Keratinocyte (primary cell): ENCODE data around the gene MEG3. TPM values are rescaled to one million over a fixed set of nuclear protein-coding genes. Genes with fewer than 3 reads are reported as not detected.

ENCODE experiments used
- DNase-seq: peaks from one replicate; pipeline ENCODE4 v3.0.0-alpha.2; 2011; ENCODE audit warnings: low read depth, missing footprints, low spot score
- FAIRE-seq: peaks from 2 replicates; lab custom pipeline; 2011; peaks lifted over from hg19 to GRCh38; lab: Jason Lieb, UNC
- H2AFZ ChIP-seq: 2 replicates; pipeline ENCODE4 v1.6.0; 2012; ENCODE audit warnings: low read length, control low read depth, inconsistent platforms; ENCODE audit not compliant: control insufficient read depth
- H3K27ac ChIP-seq: 2 replicates; pipeline ENCODE4 v1.5.1; 2011; ENCODE audit warnings: low read length; ENCODE audit not compliant: control insufficient read depth, insufficient read depth
- H3K27me3 ChIP-seq: 3 replicates; pipeline ENCODE4 v1.6.0; 2011; ENCODE audit warnings: low read length; ENCODE audit not compliant: control insufficient read depth, insufficient read depth; ENCODE audit errors: extremely low read depth
- H3K36me3 ChIP-seq, 2 experiments: 2 replicates in 1 of 2; 3 replicates in 1 of 2; pipeline ENCODE4 v1.5.1; 2011; ENCODE audit warnings: low read length in 2 of 2, mild to moderate bottlenecking in 1 of 2; ENCODE audit not compliant: control insufficient read depth in 2 of 2, insufficient read depth in 2 of 2; ENCODE audit errors: extremely low read depth in 1 of 2
- H3K4me1 ChIP-seq: 3 replicates; pipeline ENCODE4 v1.5.1; 2011; ENCODE audit warnings: low read length; ENCODE audit not compliant: control insufficient read depth, insufficient read depth; ENCODE audit errors: extremely low read depth
- H3K4me2 ChIP-seq: 3 replicates; pipeline ENCODE4 v1.6.0; 2011; ENCODE audit warnings: low read depth, low read length; ENCODE audit not compliant: control insufficient read depth, insufficient read depth; ENCODE audit errors: extremely low read depth
- H3K4me3 ChIP-seq, 3 experiments: fragments of 200-600 bp in 1 of 3; sonication (generic) in 1 of 3; 2 replicates in 2 of 3; 3 replicates in 1 of 3; pipeline ENCODE4 v1.5.1; 2011 to 2016; ENCODE audit warnings: low read length in 3 of 3, mild to moderate bottlenecking in 3 of 3, control low read depth in 2 of 3, inconsistent platforms in 1 of 3, low read depth in 1 of 3, mixed read lengths in 1 of 3, mixed run types in 1 of 3, moderate library complexity in 1 of 3; ENCODE audit not compliant: control insufficient read depth in 2 of 3, insufficient read depth in 2 of 3; ENCODE audit errors: extremely low read depth in 1 of 3
- H3K79me2 ChIP-seq: 2 replicates; pipeline ENCODE4 v1.6.0; 2012; ENCODE audit warnings: low read length; ENCODE audit not compliant: control insufficient read depth, insufficient read depth
- H3K9ac ChIP-seq: 3 replicates; pipeline ENCODE4 v1.6.0; 2011; ENCODE audit warnings: low read length; ENCODE audit not compliant: control insufficient read depth, insufficient read depth; ENCODE audit errors: extremely low read depth
- H3K9me1 ChIP-seq: 3 replicates; pipeline ENCODE4 v1.6.0; 2011; ENCODE audit warnings: low read length; ENCODE audit not compliant: control insufficient read depth, insufficient read depth; ENCODE audit errors: extremely low read depth
- H3K9me3 ChIP-seq: 2 replicates; pipeline ENCODE4 v1.5.1; 2012; ENCODE audit warnings: low read depth, low read length; ENCODE audit not compliant: control insufficient read depth
- H4K20me1 ChIP-seq: 3 replicates; pipeline ENCODE4 v1.6.0; 2011; ENCODE audit warnings: low read length; ENCODE audit not compliant: control insufficient read depth, insufficient read depth; ENCODE audit errors: extremely low read depth
- EZH2 ChIP-seq: IDR thresholded peaks from one replicate; pipeline ENCODE4 v1.6.1; 2012; ENCODE audit warnings: inconsistent platforms, mild to moderate bottlenecking, low read length, moderate library complexity
- dilution Hi-C: fragments of 300-500 bp; cut with MboI; formaldehyde crosslinking; loops from one replicate; pipeline ENCODE4 v1.7.0; 2020; ENCODE audit warnings: low sequenced_read_pairs; ENCODE audit not compliant: extremely low pct_ligation_motif_present
- polyA plus RNA-seq, 5 experiments: library from polyadenylated mRNA; depleted of rRNA in 3 of 5; stranded (reverse) in 3 of 5; stranded (forward) in 1 of 5; unstranded in 1 of 5; fragments of >200 nt; gene quantifications; 1 replicate in 1 of 5; 2 replicates in 3 of 5; 3 replicates in 1 of 5; pipeline versions ENCODE4 v1.2.1 to v1.2.3, GENCODE V29; 2011 to 2012; ENCODE audit warnings: missing spikeins in 2 of 5, low read depth in 1 of 5, low replicate concordance in 1 of 5
- TF ChIP-seq, protein P1 (sequence below), 3 experiments: IDR thresholded peaks in 1 of 3; conservative IDR thresholded peaks in 1 of 3; optimal IDR thresholded peaks in 1 of 3; 2 replicates in 2 of 3; 3 replicates in 1 of 3; pipeline versions ENCODE3 to v1.5.1; 2011; ENCODE audit warnings: low read length in 3 of 3, mild to moderate bottlenecking in 3 of 3, moderate library complexity in 2 of 3, control low read depth in 1 of 3, inconsistent platforms in 1 of 3; ENCODE audit not compliant: insufficient read depth in 2 of 3; ENCODE audit errors: extremely low read depth in 1 of 3

The MEG3 gene
- polyA plus RNA-seq, 1 donor (not counting 4 experiments of a cell fraction or from before 2014, with no cell fraction given) = 5.6 TPM

DNA sequence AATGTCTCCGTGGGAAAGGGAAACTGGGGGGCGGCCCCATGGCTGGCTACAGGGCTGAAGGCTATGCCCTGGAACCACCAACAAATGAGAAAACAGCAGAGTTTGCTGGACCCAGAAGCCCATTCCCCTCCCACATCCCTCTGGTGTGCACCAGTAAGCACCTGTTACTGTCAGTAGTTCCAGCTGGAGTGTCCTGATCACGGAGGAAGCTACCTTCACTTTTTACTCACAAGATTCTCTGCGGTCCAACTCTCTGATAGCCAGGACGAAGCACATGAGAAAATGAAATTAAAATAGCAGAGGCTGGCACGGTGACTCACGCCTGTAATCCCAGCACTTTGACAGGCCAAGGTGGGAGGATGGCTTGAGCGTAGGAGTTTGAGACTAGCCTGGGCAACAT lies 22.7 kb upstream of the MEG3 start:
- TF ChIP-seq EZH2 = no peak
- TF ChIP-seq, protein P1, sequence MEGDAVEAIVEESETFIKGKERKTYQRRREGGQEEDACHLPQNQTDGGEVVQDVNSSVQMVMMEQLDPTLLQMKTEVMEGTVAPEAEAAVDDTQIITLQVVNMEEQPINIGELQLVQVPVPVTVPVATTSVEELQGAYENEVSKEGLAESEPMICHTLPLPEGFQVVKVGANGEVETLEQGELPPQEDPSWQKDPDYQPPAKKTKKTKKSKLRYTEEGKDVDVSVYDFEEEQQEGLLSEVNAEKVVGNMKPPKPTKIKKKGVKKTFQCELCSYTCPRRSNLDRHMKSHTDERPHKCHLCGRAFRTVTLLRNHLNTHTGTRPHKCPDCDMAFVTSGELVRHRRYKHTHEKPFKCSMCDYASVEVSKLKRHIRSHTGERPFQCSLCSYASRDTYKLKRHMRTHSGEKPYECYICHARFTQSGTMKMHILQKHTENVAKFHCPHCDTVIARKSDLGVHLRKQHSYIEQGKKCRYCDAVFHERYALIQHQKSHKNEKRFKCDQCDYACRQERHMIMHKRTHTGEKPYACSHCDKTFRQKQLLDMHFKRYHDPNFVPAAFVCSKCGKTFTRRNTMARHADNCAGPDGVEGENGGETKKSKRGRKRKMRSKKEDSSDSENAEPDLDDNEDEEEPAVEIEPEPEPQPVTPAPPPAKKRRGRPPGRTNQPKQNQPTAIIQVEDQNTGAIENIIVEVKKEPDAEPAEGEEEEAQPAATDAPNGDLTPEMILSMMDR (optimal IDR thresholded peaks at IDR 0.05 in 1 of 3, IDR thresholded peaks at IDR 0.05 in 1 of 3, conservative IDR thresholded peaks at IDR 0.05 in 1 of 3; ENCODE audit: extremely low read depth in 1 of 3, insufficient read depth in 2 of 3, low read length in 3 of 3) = no peak
- no peak for DNase-seq
- Histone ChIP-seq H3K27me3 (no peaks in the 10 kb centered on the region), H3K9me3 (peaks cover 4% of the 10 kb centered on the region), H3K4me1 (no peaks in the 10 kb centered on the region), H2AFZ (no peak overlapping the region), H3K36me3 (no peaks in the 10 kb centered on the region), H3K4me2 (no peak overlapping the region), H3K9ac (no peak overlapping the region), H3K9me1 (no peaks in the 10 kb centered on the region), H3K79me2 (no peaks in the 10 kb centered on the region), H4K20me1 (no peaks in the 10 kb centered on the region), H3K4me3 (no peak overlapping the region), H3K27ac (no peak overlapping the region)
- dilution Hi-C loops = no loop called here
- FAIRE-seq = no peak

DNA sequence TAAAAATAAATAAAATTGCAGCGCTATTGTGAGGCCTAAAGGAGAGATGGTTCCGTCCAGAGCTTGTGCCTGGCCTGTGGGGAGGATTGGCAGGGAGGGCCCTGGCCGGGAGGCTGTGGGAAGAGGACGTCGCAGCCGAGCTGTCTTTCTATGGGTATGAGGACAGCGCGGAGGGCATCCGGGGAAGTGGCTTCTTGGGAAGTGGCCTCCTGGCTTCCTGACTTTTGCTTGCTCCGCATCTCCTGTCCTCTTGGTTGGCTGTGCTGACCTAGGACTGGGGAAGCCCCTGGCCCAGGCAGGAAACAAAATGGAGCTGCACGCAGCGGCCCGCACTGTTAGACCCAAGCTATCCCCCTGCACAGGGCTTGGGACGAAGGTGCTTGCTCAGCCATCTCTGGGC lies 22.2 kb upstream of the MEG3 start:
- Histone ChIP-seq H3K4me2 (no peak overlapping the region), H3K9me3 (peaks cover 5% of the 10 kb centered on the region), H3K4me1 (no peaks in the 10 kb centered on the region), H3K36me3 (no peaks in the 10 kb centered on the region), H2AFZ (no peak overlapping the region), H3K9me1 (no peaks in the 10 kb centered on the region), H3K27ac (no peak overlapping the region), H3K4me3 (no peak overlapping the region), H3K9ac (no peak overlapping the region), H4K20me1 (no peaks in the 10 kb centered on the region), H3K79me2 (no peaks in the 10 kb centered on the region), H3K27me3 (no peaks in the 10 kb centered on the region)
- dilution Hi-C loops = no loop called here
- DNase-seq = no peak
- FAIRE-seq = no peak
- TF ChIP-seq EZH2 = no peak
- TF ChIP-seq, protein P1 (optimal IDR thresholded peaks at IDR 0.05 in 1 of 3, IDR thresholded peaks at IDR 0.05 in 1 of 3, conservative IDR thresholded peaks at IDR 0.05 in 1 of 3; ENCODE audit: extremely low read depth in 1 of 3, insufficient read depth in 2 of 3, low read length in 3 of 3) = no peak
